Measurements from ENCODE around the gene ERC2.

The ERC2 gene

DNA sequence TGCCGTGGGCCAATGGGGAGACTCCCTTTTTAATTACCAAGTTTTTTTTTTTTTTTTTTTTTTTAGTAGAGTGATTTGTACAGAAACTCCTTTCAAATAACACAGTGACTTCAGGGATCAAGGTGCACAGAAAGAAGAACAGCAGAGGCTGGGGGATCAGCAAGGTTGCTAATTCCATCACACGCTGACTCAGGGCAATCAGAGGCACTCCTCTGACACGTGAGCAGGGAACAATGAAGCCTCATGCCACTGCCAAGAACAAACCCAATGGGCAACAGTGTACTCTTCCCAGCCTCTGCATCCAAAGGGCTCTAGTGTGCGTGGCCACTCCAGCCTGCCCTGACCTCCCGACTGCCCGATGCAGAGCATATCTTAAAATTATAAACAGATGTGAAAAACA lies 794.5 kb downstream of the ERC2 start:
- peak; percentile 65 for FAIRE-seq
- no peak for DNase-seq (ENCODE audit: insufficient read length, low spot score)
- TF ChIP-seq PAX5 (IDR thresholded peaks at IDR 0.05; ENCODE audit: insufficient read depth, low read length, severe bottlenecking) (no peak), SPI1 (IDR thresholded peaks at IDR 0.05; ENCODE audit: low read depth, low read length) (no peak), POLR2A (IDR thresholded peaks at IDR 0.05; ENCODE audit: low read depth, low read length) (no peak), POU2F2 (IDR thresholded peaks at IDR 0.05; ENCODE audit: low read depth, low read length) (no peak), POLR2AphosphoS5 (IDR thresholded peaks at IDR 0.05; ENCODE audit: low read depth, low read length) (no peak), TAF1 (IDR thresholded peaks at IDR 0.05; ENCODE audit: low read depth, low read length) (no peak)

DNA sequence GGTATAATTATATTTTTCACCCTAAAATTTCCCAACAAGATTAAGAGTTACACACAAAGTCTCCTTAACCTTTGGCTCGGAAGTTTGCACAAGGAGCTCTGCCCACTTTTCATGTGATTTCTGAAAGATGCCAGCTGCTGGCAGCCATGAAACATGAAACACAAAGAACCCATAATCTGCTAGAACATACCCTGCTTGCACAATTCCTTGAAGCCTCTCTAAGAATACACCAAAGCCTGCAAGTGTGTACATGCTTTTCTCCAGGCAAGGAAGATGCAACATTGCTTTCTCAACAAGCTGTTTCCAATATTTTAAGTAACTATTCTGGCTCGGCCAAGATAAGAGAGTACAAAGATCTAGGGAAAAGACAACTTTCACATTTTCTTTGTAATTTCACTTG lies 799.1 kb downstream of the ERC2 start:
- TF ChIP-seq SPI1 (IDR thresholded peaks at IDR 0.05; ENCODE audit: low read depth, low read length) = no peak
- TF ChIP-seq POLR2A (IDR thresholded peaks at IDR 0.05; ENCODE audit: low read depth, low read length) = no peak
- no peak for TF ChIP-seq POU2F2 (IDR thresholded peaks at IDR 0.05; ENCODE audit: low read depth, low read length)
- no peak for TF ChIP-seq PAX5 (IDR thresholded peaks at IDR 0.05; ENCODE audit: insufficient read depth, low read length, severe bottlenecking)
- TF ChIP-seq TAF1 (IDR thresholded peaks at IDR 0.05; ENCODE audit: low read depth, low read length) = no peak
- no peak for TF ChIP-seq POLR2AphosphoS5 (IDR thresholded peaks at IDR 0.05; ENCODE audit: low read depth, low read length)
- FAIRE-seq (no peak), DNase-seq (ENCODE audit: insufficient read length, low spot score) (no peak)

GRCh38 chr3:55668359-55668758 lies 799.9 kb downstream of the ERC2 start:
- TF ChIP-seq PAX5 (IDR thresholded peaks at IDR 0.05; ENCODE audit: insufficient read depth, low read length, severe bottlenecking) = no peak
- no peak for TF ChIP-seq TAF1 (IDR thresholded peaks at IDR 0.05; ENCODE audit: low read depth, low read length)
- TF ChIP-seq SPI1 (IDR thresholded peaks at IDR 0.05; ENCODE audit: low read depth, low read length) = no peak
- TF ChIP-seq POLR2A (IDR thresholded peaks at IDR 0.05; ENCODE audit: low read depth, low read length) = no peak
- no peak for TF ChIP-seq POU2F2 (IDR thresholded peaks at IDR 0.05; ENCODE audit: low read depth, low read length)
- no peak for TF ChIP-seq POLR2AphosphoS5 (IDR thresholded peaks at IDR 0.05; ENCODE audit: low read depth, low read length)
- FAIRE-seq = no peak
- DNase-seq (ENCODE audit: insufficient read length, low spot score) = no peak

DNA sequence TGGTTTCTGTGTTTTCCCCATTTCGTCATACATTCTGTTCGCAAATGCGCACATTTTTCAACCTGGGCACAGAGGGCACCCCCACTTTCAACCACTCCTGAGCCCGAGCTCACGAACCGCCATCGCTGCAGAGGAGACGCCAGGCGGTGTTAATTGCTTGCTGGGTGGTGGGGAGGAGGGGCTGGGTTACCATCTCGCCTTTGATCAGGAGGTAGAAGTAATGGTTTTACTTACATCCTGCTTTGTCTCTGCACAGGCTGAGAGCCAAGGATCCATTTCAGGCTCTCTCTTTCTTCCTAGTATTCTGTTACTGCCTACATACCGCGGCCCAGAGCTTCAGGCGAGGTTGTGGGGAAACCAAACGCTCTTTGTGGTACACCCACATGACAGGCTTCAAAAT lies 803.9 kb downstream of the ERC2 start:
- no peak for DNase-seq (ENCODE audit: insufficient read length, low spot score)
- no peak for FAIRE-seq
- TF ChIP-seq PAX5 (IDR thresholded peaks at IDR 0.05; ENCODE audit: insufficient read depth, low read length, severe bottlenecking) (no peak), TAF1 (IDR thresholded peaks at IDR 0.05; ENCODE audit: low read depth, low read length) (no peak), POLR2A (IDR thresholded peaks at IDR 0.05; ENCODE audit: low read depth, low read length) (no peak), POU2F2 (IDR thresholded peaks at IDR 0.05; ENCODE audit: low read depth, low read length) (no peak), POLR2AphosphoS5 (IDR thresholded peaks at IDR 0.05; ENCODE audit: low read depth, low read length) (no peak), SPI1 (IDR thresholded peaks at IDR 0.05; ENCODE audit: low read depth, low read length) (no peak)

- FAIRE-seq (peak; percentile 13), DNase-seq (ENCODE audit: insufficient read length, low spot score) (no peak)
- TF ChIP-seq PAX5 (IDR thresholded peaks at IDR 0.05; ENCODE audit: insufficient read depth, low read length, severe bottlenecking) (no peak), POLR2AphosphoS5 (IDR thresholded peaks at IDR 0.05; ENCODE audit: low read depth, low read length) (no peak)
These were observed 805.6 kb downstream of the ERC2 start for GRCh38 chr3:55662683-55663082.

- peak; percentile 54 for FAIRE-seq
- TF ChIP-seq PAX5 (IDR thresholded peaks at IDR 0.05; ENCODE audit: insufficient read depth, low read length, severe bottlenecking) (no peak), POLR2AphosphoS5 (IDR thresholded peaks at IDR 0.05; ENCODE audit: low read depth, low read length) (no peak), POLR2A (IDR thresholded peaks at IDR 0.05; ENCODE audit: low read depth, low read length) (no peak)
- no peak for DNase-seq (ENCODE audit: insufficient read length, low spot score)
These were observed 806.7 kb downstream of the ERC2 start for GRCh38 chr3:55661571-55661970.

DNA sequence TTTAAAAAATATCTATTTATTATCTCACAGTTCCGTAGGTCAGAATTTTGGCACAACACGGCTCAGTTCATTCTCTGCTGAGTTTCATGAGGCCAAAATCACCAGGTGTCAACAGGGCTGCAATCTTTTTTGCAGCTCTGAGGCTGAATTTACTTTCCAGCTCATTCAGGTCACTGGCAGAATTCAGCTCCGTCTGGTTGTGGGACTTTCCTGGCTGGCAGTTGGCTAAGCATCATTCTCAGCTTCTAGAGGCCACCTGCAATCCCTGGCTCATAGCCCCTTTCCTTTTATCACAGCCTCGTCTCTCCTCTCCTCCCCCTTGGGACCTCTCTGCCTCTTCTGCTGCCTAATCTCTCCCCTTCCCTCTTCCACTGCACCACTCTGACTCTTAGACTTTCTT lies 807.1 kb downstream of the ERC2 start:
- no peak for TF ChIP-seq SPI1 (IDR thresholded peaks at IDR 0.05; ENCODE audit: low read depth, low read length)
- TF ChIP-seq POLR2AphosphoS5 (IDR thresholded peaks at IDR 0.05; ENCODE audit: low read depth, low read length) = no peak
- TF ChIP-seq POU2F2 (IDR thresholded peaks at IDR 0.05; ENCODE audit: low read depth, low read length) = no peak
- no peak for TF ChIP-seq TAF1 (IDR thresholded peaks at IDR 0.05; ENCODE audit: low read depth, low read length)
- no peak for TF ChIP-seq POLR2A (IDR thresholded peaks at IDR 0.05; ENCODE audit: low read depth, low read length)
- TF ChIP-seq PAX5 (IDR thresholded peaks at IDR 0.05; ENCODE audit: insufficient read depth, low read length, severe bottlenecking) = no peak
- DNase-seq (ENCODE audit: insufficient read length, low spot score) = no peak
- peak; percentile 35 for FAIRE-seq

- no peak for TF ChIP-seq TAF1 (IDR thresholded peaks at IDR 0.05; ENCODE audit: low read depth, low read length)
- TF ChIP-seq POU2F2 (IDR thresholded peaks at IDR 0.05; ENCODE audit: low read depth, low read length) = no peak
- no peak for TF ChIP-seq POLR2A (IDR thresholded peaks at IDR 0.05; ENCODE audit: low read depth, low read length)
- no peak for TF ChIP-seq PAX5 (IDR thresholded peaks at IDR 0.05; ENCODE audit: insufficient read depth, low read length, severe bottlenecking)
- no peak for TF ChIP-seq POLR2AphosphoS5 (IDR thresholded peaks at IDR 0.05; ENCODE audit: low read depth, low read length)
- no peak for TF ChIP-seq SPI1 (IDR thresholded peaks at IDR 0.05; ENCODE audit: low read depth, low read length)
- no peak for FAIRE-seq
- DNase-seq (ENCODE audit: insufficient read length, low spot score) = no peak
These were observed 807.6 kb downstream of the ERC2 start for GRCh38 chr3:55660642-55661041.

DNA sequence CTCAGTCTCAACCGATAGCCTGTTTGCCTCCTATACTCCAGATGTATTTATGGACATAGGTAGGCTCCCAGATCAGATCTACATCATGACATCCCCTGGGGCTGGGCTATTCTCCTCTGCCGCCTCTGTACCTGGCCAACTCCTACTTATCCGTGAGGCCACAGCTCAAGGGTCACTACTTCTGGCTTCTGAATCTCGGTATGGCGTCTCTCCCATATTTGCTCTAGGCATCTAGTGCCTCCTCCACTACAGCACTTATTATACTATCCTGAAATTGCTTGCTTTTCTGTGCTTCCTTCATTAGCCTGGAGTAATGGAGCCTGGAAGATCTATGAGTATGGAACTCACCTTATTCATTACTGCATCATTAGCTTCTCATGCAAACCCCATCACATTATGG lies 808.6 kb downstream of the ERC2 start:
- DNase-seq (ENCODE audit: insufficient read length, low spot score) (no peak), FAIRE-seq (no peak)
- TF ChIP-seq POLR2A (IDR thresholded peaks at IDR 0.05; ENCODE audit: low read depth, low read length) (no peak), SPI1 (IDR thresholded peaks at IDR 0.05; ENCODE audit: low read depth, low read length) (no peak), POLR2AphosphoS5 (IDR thresholded peaks at IDR 0.05; ENCODE audit: low read depth, low read length) (no peak), PAX5 (IDR thresholded peaks at IDR 0.05; ENCODE audit: insufficient read depth, low read length, severe bottlenecking) (no peak), TAF1 (IDR thresholded peaks at IDR 0.05; ENCODE audit: low read depth, low read length) (no peak), POU2F2 (IDR thresholded peaks at IDR 0.05; ENCODE audit: low read depth, low read length) (no peak)

DNA sequence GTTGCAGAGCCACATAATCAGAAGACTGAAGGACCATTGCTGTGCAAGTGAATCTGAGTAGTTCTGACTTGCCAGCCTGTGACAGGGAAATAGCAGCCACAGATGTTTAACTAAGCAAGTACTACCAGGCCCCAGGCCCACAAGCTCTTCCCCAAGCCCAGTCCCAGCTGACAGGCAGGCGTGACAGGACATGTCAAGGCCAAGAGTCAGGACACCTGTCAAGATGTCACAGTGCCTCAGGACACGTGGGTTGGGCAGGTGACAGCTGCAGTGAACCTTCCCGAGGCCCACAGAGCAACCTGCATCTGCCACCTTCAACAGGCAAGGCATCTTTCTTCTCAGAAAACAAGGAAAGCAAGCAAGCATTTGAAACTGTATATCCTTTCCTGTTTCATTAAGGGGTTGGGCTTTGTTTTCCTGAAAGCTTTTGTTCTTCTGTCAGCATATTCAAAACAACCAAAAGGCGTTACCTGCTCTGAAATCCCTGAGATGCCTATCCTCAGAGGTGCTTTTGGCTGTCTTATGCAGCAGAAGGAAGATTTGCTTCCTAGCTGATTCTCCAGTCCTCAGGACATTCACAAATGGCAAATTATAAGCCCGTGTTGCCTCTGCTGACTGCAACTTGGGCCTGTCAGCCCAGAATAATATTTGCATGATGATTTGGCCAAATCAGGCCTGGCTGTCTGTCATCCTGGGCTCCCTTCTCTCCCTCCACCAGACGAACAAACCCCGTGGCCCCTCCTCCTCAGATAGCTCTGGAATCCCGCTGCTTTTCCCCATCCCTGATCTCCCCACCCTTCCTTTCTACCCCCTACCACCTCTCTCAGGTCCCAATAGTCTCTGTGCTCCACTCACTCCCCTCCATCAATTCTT lies 809.3 kb downstream of the ERC2 start:
- FAIRE-seq (no peak), DNase-seq (ENCODE audit: insufficient read length, low spot score) (no peak)
- TF ChIP-seq POU2F2 (IDR thresholded peaks at IDR 0.05; ENCODE audit: low read depth, low read length) (no peak), POLR2AphosphoS5 (IDR thresholded peaks at IDR 0.05; ENCODE audit: low read depth, low read length) (no peak), POLR2A (IDR thresholded peaks at IDR 0.05; ENCODE audit: low read depth, low read length) (no peak), SPI1 (IDR thresholded peaks at IDR 0.05; ENCODE audit: low read depth, low read length) (no peak), PAX5 (IDR thresholded peaks at IDR 0.05; ENCODE audit: insufficient read depth, low read length, severe bottlenecking) (no peak), TAF1 (IDR thresholded peaks at IDR 0.05; ENCODE audit: low read depth, low read length) (no peak)
